HepG2 (cell line): ENCODE measurements around the gene CMYA5. TPM values are rescaled to one million over a fixed set of nuclear protein-coding genes. Genes with fewer than 3 reads are reported as not detected.

ENCODE experiments used
- BORCS8-MEF2B ChIP-seq: sonication (generic); formaldehyde crosslinking; IDR thresholded peaks from 2 replicates; pipeline ENCODE4 v1.8.0; 2022; ENCODE audit warnings: mild to moderate bottlenecking, missing genetic modification reagents
- NPAS2 ChIP-seq: sonication (generic); formaldehyde crosslinking; IDR thresholded peaks from 2 replicates; pipeline ENCODE4 v1.8.0; 2022; ENCODE audit warnings: mild to moderate bottlenecking, missing genetic modification reagents, borderline replicate concordance
- SAP130 ChIP-seq: IDR thresholded peaks from 2 replicates; pipeline ENCODE4 v1.6.1; 2016; ENCODE audit warnings: low read depth
- SOX6 ChIP-seq, 2 experiments: fragments of 450-650 bp in 1 of 2; sonication (generic) in 1 of 2; formaldehyde crosslinking in 1 of 2; IDR thresholded peaks; 2 replicates each; pipeline versions ENCODE4 v1.4.0 to v1.6.1; 2017 to 2020; ENCODE audit warnings: antibody characterized with exemption in 1 of 2, mild to moderate bottlenecking in 1 of 2, missing genetic modification reagents in 1 of 2
- SRF ChIP-seq: IDR thresholded peaks from 2 replicates; pipeline ENCODE4 v1.6.1; 2011; ENCODE audit warnings: mild to moderate bottlenecking, low read depth, low read length, moderate library complexity
- TFE3 ChIP-seq: IDR thresholded peaks from 2 replicates; pipeline ENCODE4 v1.6.1; 2016
- ZBTB3 ChIP-seq: sonication (generic); formaldehyde crosslinking; IDR thresholded peaks from 2 replicates; pipeline ENCODE4 v1.4.0; 2020; ENCODE audit warnings: low read depth, mild to moderate bottlenecking, moderate library complexity, missing genetic modification reagents, borderline replicate concordance
- ZNF720 ChIP-seq: sonication (generic); formaldehyde crosslinking; IDR thresholded peaks from 2 replicates; pipeline ENCODE4 v1.4.0; 2020; ENCODE audit warnings: missing genetic modification reagents
- polyA plus RNA-seq, 8 experiments: library from polyadenylated mRNA; depleted of rRNA in 3 of 8; stranded (reverse) in 7 of 8; unstranded in 1 of 8; fragments of >200 nt; fragmentation: Illumina TruSeq in 4 of 8; extraction: Trizol in 4 of 8; gene quantifications; 2 replicates each; pipeline versions ENCODE4 v1.2.1 to v1.2.3, GENCODE V29; 2011 to 2016; ENCODE audit warnings: low read depth in 4 of 8, missing spikeins in 1 of 8, mixed read lengths in 1 of 8; ENCODE audit not compliant: insufficient read depth in 1 of 8
- total RNA-seq, 5 experiments: library from RNA; depleted of rRNA; stranded (reverse); fragments of >200 nt; fragmentation: Illumina TruSeq; extraction: Trizol; gene quantifications; 2 replicates each; pipeline ENCODE4 v1.2.3, GENCODE V29; 2016; ENCODE audit warnings: low read depth in 1 of 5
- TF ChIP-seq, protein P1 (sequence below): sonication (generic); formaldehyde crosslinking; IDR thresholded peaks from 2 replicates; pipeline ENCODE4 v1.4.0; 2020; ENCODE audit warnings: missing genetic modification reagents
- TF ChIP-seq, protein P2 (sequence below): IDR thresholded peaks from 2 replicates; pipeline ENCODE4 v1.6.1; 2016; ENCODE audit warnings: low read depth, borderline replicate concordance

CMYA5 gene
- total and polyA plus RNA-seq, 2 of the 13 experiments (the other 11 are each of a cell fraction or from before 2014, with no cell fraction given): 0.13 to 0.51 TPM

GRCh38 chr5:79814699-79815098 lies 125.1 kb downstream of the CMYA5 start (continued):
- no peak for TF ChIP-seq BORCS8-MEF2B (CRISPR knock-in tag)
- TF ChIP-seq ZNF720 (CRISPR knock-in tag): no peak
- no peak for TF ChIP-seq SRF
- TF ChIP-seq NPAS2 (CRISPR knock-in tag): no peak
- TF ChIP-seq, protein P1, sequence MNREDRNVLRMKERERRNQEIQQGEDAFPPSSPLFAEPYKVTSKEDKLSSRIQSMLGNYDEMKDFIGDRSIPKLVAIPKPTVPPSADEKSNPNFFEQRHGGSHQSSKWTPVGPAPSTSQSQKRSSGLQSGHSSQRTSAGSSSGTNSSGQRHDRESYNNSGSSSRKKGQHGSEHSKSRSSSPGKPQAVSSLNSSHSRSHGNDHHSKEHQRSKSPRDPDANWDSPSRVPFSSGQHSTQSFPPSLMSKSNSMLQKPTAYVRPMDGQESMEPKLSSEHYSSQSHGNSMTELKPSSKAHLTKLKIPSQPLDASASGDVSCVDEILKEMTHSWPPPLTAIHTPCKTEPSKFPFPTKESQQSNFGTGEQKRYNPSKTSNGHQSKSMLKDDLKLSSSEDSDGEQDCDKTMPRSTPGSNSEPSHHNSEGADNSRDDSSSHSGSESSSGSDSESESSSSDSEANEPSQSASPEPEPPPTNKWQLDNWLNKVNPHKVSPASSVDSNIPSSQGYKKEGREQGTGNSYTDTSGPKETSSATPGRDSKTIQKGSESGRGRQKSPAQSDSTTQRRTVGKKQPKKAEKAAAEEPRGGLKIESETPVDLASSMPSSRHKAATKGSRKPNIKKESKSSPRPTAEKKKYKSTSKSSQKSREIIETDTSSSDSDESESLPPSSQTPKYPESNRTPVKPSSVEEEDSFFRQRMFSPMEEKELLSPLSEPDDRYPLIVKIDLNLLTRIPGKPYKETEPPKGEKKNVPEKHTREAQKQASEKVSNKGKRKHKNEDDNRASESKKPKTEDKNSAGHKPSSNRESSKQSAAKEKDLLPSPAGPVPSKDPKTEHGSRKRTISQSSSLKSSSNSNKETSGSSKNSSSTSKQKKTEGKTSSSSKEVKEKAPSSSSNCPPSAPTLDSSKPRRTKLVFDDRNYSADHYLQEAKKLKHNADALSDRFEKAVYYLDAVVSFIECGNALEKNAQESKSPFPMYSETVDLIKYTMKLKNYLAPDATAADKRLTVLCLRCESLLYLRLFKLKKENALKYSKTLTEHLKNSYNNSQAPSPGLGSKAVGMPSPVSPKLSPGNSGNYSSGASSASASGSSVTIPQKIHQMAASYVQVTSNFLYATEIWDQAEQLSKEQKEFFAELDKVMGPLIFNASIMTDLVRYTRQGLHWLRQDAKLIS: no peak
- no peak for TF ChIP-seq TFE3 (CRISPR knock-in tag)
- TF ChIP-seq SOX6 (IDR thresholded peaks at IDR 0.05): no peak
- TF ChIP-seq SOX6 (CRISPR knock-in tag; IDR thresholded peaks at IDR 0.05): no peak
- no peak for TF ChIP-seq ZBTB3 (CRISPR knock-in tag)
- TF ChIP-seq, protein P2, sequence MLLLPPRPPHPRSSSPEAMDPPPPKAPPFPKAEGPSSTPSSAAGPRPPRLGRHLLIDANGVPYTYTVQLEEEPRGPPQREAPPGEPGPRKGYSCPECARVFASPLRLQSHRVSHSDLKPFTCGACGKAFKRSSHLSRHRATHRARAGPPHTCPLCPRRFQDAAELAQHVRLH: no peak
- TF ChIP-seq SAP130 (CRISPR knock-in tag): no peak
